B cell (primary cell): Measurements from ENCODE around the gene RSPRY1.

ENCODE experiments used
- CTCF ChIP-seq: fragments of 200-600 bp; IDR thresholded peaks from one replicate; pipeline ENCODE4 v1.8.0; 2022; ENCODE audit warnings: antibody characterized with exemption, mild to moderate bottlenecking
- EZH2 ChIP-seq: IDR thresholded peaks from 2 replicates; pipeline ENCODE4 v1.6.1; 2012; ENCODE audit warnings: borderline replicate concordance, low read depth, mild to moderate bottlenecking, moderate library complexity, low read length; ENCODE audit not compliant: insufficient read depth, poor library complexity, severe bottlenecking

- TF ChIP-seq CTCF, result no peak
- no peak for TF ChIP-seq EZH2
Measured at GRCh38 chr16:57166951-57167350, 19.2 kb upstream of the RSPRY1 start.
